Breast epithelium (tissue), 4 donors: ENCODE results near the gene MYBPC3. TPM values are rescaled to one million over a fixed set of nuclear protein-coding genes. Genes with fewer than 3 reads are reported as not detected.
A peak's percentile ranks its signal among the peaks of the same experiment; 100 is the strongest.

ENCODE experiments used
- DNase-seq, 2 donors: peaks; one replicate each; pipeline ENCODE4 v3.0.0-alpha.2; 2019; ENCODE audit warnings: low spot score in 2 of 2
- H3K27ac ChIP-seq, 2 donors: fragments of 200-600 bp; sonication (generic) in 1 of 2; one replicate each; pipeline ENCODE4 v1.5.1; 2016 to 2019; ENCODE audit warnings: mild to moderate bottlenecking in 1 of 2
- H3K27me3 ChIP-seq, 2 donors: fragments of 200-600 bp; sonication (generic) in 1 of 2; one replicate each; pipeline versions ENCODE4 v1.5.1 to v1.6.0; 2017 to 2019; ENCODE audit warnings: control low read depth in 1 of 2, mild to moderate bottlenecking in 1 of 2
- H3K36me3 ChIP-seq: fragments of 200-600 bp; one replicate; pipeline ENCODE4 v1.5.1; 2019
- H3K4me1 ChIP-seq, 2 donors: fragments of 200-600 bp; sonication (generic); one replicate each; pipeline ENCODE4 v1.5.1; 2016 to 2019; ENCODE audit warnings: control low read depth in 1 of 2
- H3K4me3 ChIP-seq, 3 donors: fragments of 200-600 bp; sonication (generic); 1 replicate in 2 of 3; 2 replicates in 1 of 3; pipeline ENCODE4 v1.5.1; 2016 to 2019; ENCODE audit warnings: mild to moderate bottlenecking in 3 of 3, moderate library complexity in 2 of 3
- H3K9me3 ChIP-seq, 2 donors: fragments of 200-600 bp; sonication (generic) in 1 of 2; one replicate each; pipeline ENCODE4 v1.5.1; 2016 to 2019; ENCODE audit warnings: control low read depth in 1 of 2
- POLR2A ChIP-seq: fragments of 450-650 bp; IDR thresholded peaks from one replicate; pipeline ENCODE4 v1.6.1; 2016; ENCODE audit warnings: antibody characterized with exemption, mild to moderate bottlenecking, moderate library complexity
- POLR2AphosphoS5 ChIP-seq, 3 donors: sonication (generic); formaldehyde crosslinking; IDR thresholded peaks; one replicate each; pipeline ENCODE4 v1.6.1; 2017; ENCODE audit warnings: antibody characterized with exemption in 3 of 3
- intact Hi-C: fragments of 100-400 bp; cut with DNase I; formaldehyde crosslinking; loops from one replicate; pipeline ENCODE4 v1.15.1; 2023; ENCODE audit warnings: low total_unique reads
- total RNA-seq, 3 donors: library from RNA; depleted of rRNA; stranded (reverse); fragments of >200 nt; gene quantifications; one replicate each; pipeline ENCODE4 v1.1.0, GENCODE V29; 2016
- TF ChIP-seq, protein P1 (sequence below), 3 donors: fragments of 450-650 bp; IDR thresholded peaks; one replicate each; pipeline ENCODE4 v1.5.1; 2016 to 2017; ENCODE audit warnings: antibody characterized with exemption in 3 of 3, mild to moderate bottlenecking in 3 of 3, moderate library complexity in 3 of 3

The MYBPC3 gene
- total RNA-seq, 3 donors from 2014 or later = under 0.01 TPM; not detected in 1

DNA sequence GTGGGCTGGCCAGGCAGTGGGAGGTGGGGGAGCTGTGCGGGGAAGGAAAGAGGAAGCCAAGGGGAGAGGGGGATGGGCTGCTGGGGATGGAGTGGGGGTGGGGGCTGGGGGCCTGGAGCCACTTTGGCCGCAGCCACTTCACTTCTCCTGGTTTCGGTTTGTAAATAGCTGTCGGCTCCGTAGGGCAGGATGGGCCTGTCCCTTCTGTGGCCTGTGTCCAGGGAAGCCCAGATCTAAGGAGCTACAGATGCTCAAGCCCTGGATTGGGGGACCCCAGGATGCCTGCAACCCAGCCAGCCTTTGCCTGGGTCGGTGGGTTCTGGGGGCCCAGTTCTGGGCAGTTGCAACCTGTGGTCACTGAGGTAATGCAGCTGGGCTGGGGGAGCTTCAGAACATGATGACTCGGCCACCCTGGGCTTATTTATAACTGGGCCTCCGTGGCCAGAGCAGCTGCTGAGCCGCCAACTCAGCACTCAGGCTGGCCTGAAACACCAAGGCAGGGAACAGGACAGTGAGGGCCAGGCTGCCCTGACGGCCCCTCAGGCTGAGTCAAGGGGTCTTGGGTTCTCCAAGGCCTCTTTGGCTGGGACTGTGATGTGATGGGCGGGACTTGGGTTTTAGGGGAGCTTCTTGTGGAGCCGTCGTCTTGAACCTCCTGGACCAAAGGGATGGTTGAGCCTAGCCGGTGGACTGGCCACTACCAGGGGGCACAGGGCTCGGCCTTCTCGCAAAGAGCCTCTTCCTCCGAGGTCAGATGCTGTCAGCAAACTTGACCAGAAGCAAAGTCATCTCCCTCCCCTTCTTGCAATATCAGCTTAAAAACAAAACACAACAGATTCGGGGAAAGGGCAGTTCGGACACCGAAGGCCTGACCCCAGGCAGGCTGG lies 40.9 kb upstream of the MYBPC3 start:
- Histone ChIP-seq H3K36me3 (no peaks in the 10 kb centered on the region), H3K4me1 (no peaks in the 10 kb centered on the region), H3K27me3 (no peaks in the 10 kb centered on the region), H3K9me3 (no peaks in the 10 kb centered on the region), H3K4me3 (no peak overlapping the region), H3K27ac (peak overlapping the region; percentile 40 to 88)
- TF ChIP-seq POLR2A = no peak
- TF ChIP-seq POLR2AphosphoS5 (IDR thresholded peaks at IDR 0.05) = no peak
- TF ChIP-seq, protein P1, sequence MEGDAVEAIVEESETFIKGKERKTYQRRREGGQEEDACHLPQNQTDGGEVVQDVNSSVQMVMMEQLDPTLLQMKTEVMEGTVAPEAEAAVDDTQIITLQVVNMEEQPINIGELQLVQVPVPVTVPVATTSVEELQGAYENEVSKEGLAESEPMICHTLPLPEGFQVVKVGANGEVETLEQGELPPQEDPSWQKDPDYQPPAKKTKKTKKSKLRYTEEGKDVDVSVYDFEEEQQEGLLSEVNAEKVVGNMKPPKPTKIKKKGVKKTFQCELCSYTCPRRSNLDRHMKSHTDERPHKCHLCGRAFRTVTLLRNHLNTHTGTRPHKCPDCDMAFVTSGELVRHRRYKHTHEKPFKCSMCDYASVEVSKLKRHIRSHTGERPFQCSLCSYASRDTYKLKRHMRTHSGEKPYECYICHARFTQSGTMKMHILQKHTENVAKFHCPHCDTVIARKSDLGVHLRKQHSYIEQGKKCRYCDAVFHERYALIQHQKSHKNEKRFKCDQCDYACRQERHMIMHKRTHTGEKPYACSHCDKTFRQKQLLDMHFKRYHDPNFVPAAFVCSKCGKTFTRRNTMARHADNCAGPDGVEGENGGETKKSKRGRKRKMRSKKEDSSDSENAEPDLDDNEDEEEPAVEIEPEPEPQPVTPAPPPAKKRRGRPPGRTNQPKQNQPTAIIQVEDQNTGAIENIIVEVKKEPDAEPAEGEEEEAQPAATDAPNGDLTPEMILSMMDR (IDR thresholded peaks at IDR 0.05) = no peak
- no peak for DNase-seq
- intact Hi-C loops = no loop called here

DNA sequence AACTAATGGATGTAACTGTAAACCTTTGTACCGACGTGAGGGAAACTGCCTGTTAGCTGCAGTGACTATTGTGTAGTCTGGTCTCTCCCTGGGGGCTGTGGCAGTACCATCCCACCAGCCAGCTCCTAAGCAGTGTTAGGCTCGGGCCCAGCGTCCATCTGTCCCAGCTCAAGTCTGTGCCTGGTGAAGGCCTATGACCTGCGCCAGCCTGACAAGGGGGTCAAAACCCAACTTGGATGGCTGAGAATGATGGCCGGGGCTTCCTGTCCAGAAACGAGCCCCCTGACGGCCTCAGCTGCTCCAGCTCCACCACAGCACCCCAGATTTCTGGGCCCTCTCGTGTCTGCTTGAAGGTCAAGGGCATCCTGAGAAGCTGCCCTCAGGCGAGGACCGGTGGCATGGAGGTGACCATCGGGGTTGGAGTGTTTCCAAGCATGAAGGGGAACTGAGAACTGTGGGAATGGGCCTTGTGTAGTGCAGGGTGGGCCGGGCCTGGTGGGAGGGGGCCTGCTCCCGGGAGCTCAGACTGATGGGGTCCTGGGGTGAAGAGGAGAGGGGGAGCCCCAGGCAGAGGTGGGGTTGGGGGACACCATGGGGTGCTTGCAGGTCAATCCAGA lies 40.2 kb upstream of the MYBPC3 start:
- TF ChIP-seq POLR2A = no peak
- TF ChIP-seq POLR2AphosphoS5 (IDR thresholded peaks at IDR 0.05) = no peak
- TF ChIP-seq, protein P1 (IDR thresholded peaks at IDR 0.05) = no peak
- Histone ChIP-seq H3K36me3 (no peaks in the 10 kb centered on the region), H3K4me3 (no peak overlapping the region), H3K27ac (peak overlapping the region; percentile 40 to 88), H3K9me3 (no peaks in the 10 kb centered on the region), H3K4me1 (no peaks in the 10 kb centered on the region), H3K27me3 (no peaks in the 10 kb centered on the region)
- no peak for DNase-seq
- intact Hi-C loops = no loop called here

DNA sequence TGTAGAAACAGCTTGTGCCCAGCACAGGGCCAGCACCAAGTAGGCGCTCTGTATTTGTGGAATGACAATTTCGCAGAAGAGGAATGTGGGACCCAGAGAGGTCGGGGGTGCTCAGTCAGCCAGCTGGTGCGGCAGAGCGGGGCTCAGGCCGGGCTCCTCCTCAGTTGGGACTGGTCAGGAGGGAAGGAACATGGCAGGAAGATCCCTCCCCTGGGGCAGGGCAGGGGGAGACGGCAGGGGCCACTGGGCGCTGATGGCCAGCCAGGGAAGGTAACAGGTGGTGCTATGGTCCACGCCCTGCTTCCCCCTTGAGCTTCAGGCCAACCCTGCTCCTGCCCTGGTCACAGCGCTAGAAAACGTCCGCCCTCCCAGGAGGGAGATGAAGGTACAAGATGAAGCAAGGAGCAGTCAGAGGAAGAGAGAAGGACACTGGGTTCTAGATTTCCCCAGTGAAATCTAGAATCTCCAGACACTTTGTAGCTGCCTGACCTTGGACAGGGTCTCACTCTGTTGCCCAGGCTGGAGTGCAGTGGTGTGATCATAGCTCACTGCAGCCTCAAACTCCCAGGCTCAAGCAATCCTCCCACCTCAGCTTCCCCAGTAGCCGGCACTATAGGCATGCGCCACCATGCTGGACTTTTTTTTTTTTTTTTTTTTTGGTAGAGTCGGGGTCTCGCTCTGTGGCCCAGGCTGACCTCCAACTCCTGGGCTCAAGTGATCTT lies 39.4 kb upstream of the MYBPC3 start:
- intact Hi-C loops = no loop called here
- no peaks in the 10 kb centered on the region for H3K36me3 ChIP-seq
- no peaks in the 10 kb centered on the region for H3K9me3 ChIP-seq
- no peak overlapping the region for H3K4me3 ChIP-seq
- no peaks in the 10 kb centered on the region for H3K4me1 ChIP-seq
- no peaks in the 10 kb centered on the region for H3K27me3 ChIP-seq
- TF ChIP-seq POLR2AphosphoS5 (IDR thresholded peaks at IDR 0.05) (no peak), POLR2A (no peak)
- TF ChIP-seq, protein P1 (IDR thresholded peaks at IDR 0.05) = no peak
- no peak overlapping the region for H3K27ac ChIP-seq
- DNase-seq = no peak

DNA sequence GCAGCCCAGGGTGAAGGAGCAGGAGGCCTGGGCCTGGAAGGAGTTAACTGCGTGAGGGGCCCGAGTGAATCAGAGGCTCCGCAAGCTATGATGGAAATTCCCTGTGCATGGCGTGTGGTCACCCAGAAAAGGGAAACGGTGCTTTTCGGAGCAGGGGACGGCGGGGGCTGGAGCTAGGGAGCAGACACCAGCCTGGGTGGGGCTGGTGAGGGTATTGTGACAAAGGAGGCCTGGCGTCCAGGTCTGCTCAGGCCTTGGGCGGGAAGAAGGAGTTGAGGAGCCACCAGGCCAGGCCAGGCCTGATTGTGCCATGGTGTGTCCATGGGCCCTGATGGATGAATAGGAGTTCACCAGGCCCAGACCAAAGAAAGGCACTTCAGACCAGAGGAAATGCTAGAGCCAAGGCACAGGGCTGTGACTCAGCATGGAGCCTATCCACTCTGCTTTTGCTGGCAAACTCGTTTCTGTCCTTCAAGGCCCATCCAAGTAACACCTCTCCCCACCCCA lies 38.6 kb upstream of the MYBPC3 start:
- TF ChIP-seq POLR2A (no peak), POLR2AphosphoS5 (IDR thresholded peaks at IDR 0.05) (no peak)
- TF ChIP-seq, protein P1 (IDR thresholded peaks at IDR 0.05) = no peak
- intact Hi-C loops = no loop called here
- no peak overlapping the region for H3K4me3 ChIP-seq
- H3K9me3 ChIP-seq = no peaks in the 10 kb centered on the region
- H3K27ac ChIP-seq = no peak overlapping the region
- no peaks in the 10 kb centered on the region for H3K27me3 ChIP-seq
- no peak for DNase-seq
- no peaks in the 10 kb centered on the region for H3K36me3 ChIP-seq
- H3K4me1 ChIP-seq = no peaks in the 10 kb centered on the region
